Fibroblast of pulmonary artery (primary cell): ENCODE data around the gene GPR158.
A peak's percentile ranks its signal among the peaks of the same experiment; 100 is the strongest.

Source experiments
- DNase-seq: peaks from one replicate; pipeline ENCODE4 v3.0.0-alpha.2; 2010; ENCODE audit warnings: low read depth
- H3K4me3 ChIP-seq: replicated peaks from 2 replicates; pipeline ENCODE4 v1.5.1; 2011; ENCODE audit warnings: low read depth, mild to moderate bottlenecking, control low read depth, low read length, moderate library complexity
- CTCF ChIP-seq: IDR thresholded peaks from 2 replicates; pipeline ENCODE4 v1.5.1; 2011; ENCODE audit warnings: mild to moderate bottlenecking, control low read depth, low read length, inconsistent platforms; ENCODE audit errors: missing control alignments

Gene GPR158

GRCh38 chr10:25639646-25640045 lies 464.8 kb downstream of the GPR158 start:
- H3K4me3 ChIP-seq, result no peak overlapping the region
- TF ChIP-seq CTCF, result peak; percentile 8
- peak; percentile 16 for DNase-seq

GRCh38 chr10:25641595-25641994 lies 466.8 kb downstream of the GPR158 start:
- no peak for TF ChIP-seq CTCF
- DNase-seq, result no peak
- no peak overlapping the region for H3K4me3 ChIP-seq

GRCh38 chr10:25642721-25643120 lies 467.9 kb downstream of the GPR158 start:
- TF ChIP-seq CTCF, result no peak
- no peak overlapping the region for H3K4me3 ChIP-seq
- DNase-seq, result no peak

- H3K4me3 ChIP-seq, result no peak overlapping the region
- no peak for DNase-seq
- no peak for TF ChIP-seq CTCF
Measured at GRCh38 chr10:25646371-25646770, 471.6 kb downstream of the GPR158 start.

- DNase-seq, result no peak
- no peak overlapping the region for H3K4me3 ChIP-seq
- TF ChIP-seq CTCF, result no peak
Measured at GRCh38 chr10:25651534-25651933, 476.7 kb downstream of the GPR158 start.
